Measurements from ENCODE around the gene TEX54. TPM values are rescaled to one million over a fixed set of nuclear protein-coding genes. Genes with fewer than 3 reads are reported as not detected.
A peak's percentile ranks its signal among the peaks of the same experiment; 100 is the strongest.

Gene TEX54
- total and polyA plus RNA-seq, 11 donors, result not detected

DNA sequence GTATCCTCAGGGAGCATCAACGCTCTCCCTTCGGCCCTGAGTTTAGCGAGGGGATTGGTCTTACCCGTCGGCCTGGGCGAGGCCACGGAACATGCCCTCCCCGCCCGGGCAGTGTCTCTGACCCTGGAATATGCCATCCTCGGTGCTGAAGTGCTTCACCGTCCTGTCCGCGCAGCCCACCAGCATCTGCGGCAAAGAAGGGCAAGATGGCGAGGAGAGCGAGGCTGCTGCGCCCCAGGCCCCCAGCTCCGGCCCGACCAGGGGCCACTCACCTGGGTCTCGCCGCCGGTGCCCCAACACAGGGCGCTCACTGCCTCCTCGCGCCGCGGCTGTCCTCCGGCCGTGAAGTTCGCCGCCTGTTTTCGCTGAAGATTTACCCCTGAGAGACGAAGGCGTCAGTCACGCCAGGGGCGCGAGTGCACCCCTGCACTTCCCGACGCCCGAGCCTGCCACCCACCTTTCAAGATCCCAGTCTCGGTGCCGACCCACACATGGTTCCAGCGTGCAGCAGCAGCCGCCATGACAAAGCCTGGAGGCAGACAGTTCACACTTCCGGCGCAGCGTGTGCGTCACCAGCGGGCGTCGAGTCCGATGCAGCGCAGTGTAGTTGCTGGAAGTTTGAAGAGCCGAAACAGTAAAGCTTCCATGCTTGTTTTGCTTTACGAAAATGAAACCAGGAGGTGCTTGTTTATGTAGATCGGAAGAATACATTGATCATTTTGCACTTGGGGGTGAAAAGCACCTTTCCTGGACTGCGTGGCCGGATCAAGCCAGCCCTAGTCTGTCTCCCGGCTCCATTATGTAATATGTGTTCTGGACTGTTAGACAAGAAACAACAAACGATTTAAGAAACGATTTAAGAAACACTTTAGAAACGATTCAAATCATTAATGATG, 6.7 kb upstream of the TEX54 start, which contains the start of gene WDR74:
TSS of gene WDR74 (minus strand) at position 541 of the 896 bp plus-strand sequence. CDS start at position 521, 20 bp downstream.
- 0% methylated on average over 48 to 62 of the region's 62 CpGs for WGBS, 4 donors
- peak; percentile 70 to 79 (median 77) for ATAC-seq
- intact Hi-C loops (cut with DNase I), result loop anchor here in 2 of 10 donors (2.0 to 5.0 kb wide), 2 partner anchors 34 to 47 kb away; partner anchors contain the start of genes NXF1 (in 1 of the 2) and TMEM223 (in 1 of the 2)

DNA sequence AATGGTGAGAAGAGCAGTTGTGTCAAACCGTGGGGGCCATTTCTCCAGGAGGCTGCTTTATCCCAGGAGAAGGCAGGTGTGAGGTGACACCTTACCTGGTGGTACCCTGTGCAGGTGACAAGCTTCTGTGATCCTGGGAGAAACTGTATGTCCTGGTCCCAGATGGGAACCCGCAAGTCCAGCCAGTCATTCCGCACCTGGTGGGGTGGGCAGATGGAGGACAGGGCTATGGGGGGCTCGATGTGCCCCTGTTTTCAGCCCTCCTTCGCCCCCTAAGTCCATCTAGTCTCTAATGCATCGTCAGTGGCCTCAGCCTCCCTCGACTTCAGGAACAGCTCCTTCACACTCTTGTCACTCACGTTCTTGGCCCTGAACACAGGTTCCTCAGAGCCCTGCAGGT, 2.7 kb upstream of the TEX54 start:
- DNase-seq, result no peak

More for the DNA sequence above, 6.7 kb upstream of the TEX54 start, which contains the start of gene WDR74:
- peak; percentile 92 to 95 (median 94) for DNase-seq
- Histone ChIP-seq H3K4me3 (peak within 1 kb of the TSS; percentile 66 to 98 (median 84)), H3K9me3 (no peaks in the 10 kb centered on the region), H3K36me3 (peaks cover 0 to 36% (median 26%) of the 10 kb centered on the region in 9 donors), H3K27ac (peak within 1 kb of the TSS; percentile 82 to 99 (median 96)), H3K27me3 (no peaks in the 10 kb centered on the region), H3K4me1 (peaks cover 5 to 33% (median 17%) of the 10 kb centered on the region in 12 donors)
- TF ChIP-seq POLR2A (IDR thresholded peaks at IDR 0.05), result peak; percentile 37 to 73
- TF ChIP-seq, protein P1, sequence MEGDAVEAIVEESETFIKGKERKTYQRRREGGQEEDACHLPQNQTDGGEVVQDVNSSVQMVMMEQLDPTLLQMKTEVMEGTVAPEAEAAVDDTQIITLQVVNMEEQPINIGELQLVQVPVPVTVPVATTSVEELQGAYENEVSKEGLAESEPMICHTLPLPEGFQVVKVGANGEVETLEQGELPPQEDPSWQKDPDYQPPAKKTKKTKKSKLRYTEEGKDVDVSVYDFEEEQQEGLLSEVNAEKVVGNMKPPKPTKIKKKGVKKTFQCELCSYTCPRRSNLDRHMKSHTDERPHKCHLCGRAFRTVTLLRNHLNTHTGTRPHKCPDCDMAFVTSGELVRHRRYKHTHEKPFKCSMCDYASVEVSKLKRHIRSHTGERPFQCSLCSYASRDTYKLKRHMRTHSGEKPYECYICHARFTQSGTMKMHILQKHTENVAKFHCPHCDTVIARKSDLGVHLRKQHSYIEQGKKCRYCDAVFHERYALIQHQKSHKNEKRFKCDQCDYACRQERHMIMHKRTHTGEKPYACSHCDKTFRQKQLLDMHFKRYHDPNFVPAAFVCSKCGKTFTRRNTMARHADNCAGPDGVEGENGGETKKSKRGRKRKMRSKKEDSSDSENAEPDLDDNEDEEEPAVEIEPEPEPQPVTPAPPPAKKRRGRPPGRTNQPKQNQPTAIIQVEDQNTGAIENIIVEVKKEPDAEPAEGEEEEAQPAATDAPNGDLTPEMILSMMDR (IDR thresholded peaks at IDR 0.05), result no peak

DNA sequence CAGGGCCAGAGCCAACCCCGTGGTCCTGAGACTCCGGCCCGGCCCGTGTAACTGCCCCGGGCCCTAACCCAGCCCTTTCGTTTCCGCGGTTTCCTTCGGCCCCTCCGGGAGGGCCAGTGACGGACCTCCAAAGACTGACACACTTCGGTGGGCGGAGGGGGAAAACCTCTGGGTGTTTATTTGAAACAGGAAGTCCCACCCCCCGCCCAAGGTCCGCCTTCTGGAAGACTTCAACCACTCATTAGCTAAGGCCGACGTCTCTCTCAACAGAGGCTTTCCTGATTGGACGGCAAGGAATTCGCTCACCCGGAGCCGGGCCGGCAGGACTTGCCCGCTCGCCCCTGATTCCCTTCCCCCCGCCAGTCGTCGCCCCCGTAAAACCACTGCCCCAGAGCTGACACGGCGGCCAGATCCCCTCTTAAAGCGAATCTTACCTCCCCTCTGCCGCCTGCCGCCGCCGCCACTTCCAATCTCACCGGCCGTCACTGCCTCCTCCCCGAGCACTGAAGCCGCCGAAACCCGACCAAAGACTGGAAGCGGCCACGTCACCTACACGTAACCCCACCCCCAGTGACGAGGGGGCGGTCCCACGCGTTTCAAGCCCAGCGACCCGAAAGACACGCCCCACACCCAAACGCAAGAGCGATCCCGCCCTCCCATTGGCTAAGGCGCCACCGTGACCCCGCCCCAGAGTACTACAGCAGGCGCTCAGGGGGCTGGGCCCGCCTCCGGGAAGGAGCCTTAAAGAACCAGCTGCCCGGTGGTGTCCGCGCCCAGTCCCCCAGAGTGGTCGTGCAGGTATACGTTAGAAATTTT, 913 bp downstream of the TEX54 start, which contains the start of gene STX5:
TSS of gene STX5 (minus strand) at position 532 of the 816 bp plus-strand sequence. CDS start 808 bp downstream, outside the sequence.
- peak within 1 kb of the TSS; percentile 87 to 98 (median 95) for H3K27ac ChIP-seq
- intact Hi-C loops (cut with DNase I), result loop anchor here in 7 of 10 donors (1.0 to 5.0 kb wide), 4 partner anchors 26 to 45 kb away; partner anchors contain the start of genes TMEM223 (in 5 of the 7), NXF1 (in 1 of the 7) and TMEM179B (in 1 of the 7)
- H3K4me1 ChIP-seq, result peaks cover 10 to 42% (median 29%) of the 10 kb centered on the region in 12 donors
- no peaks in the 10 kb centered on the region for H3K27me3 ChIP-seq
- ATAC-seq (peak; percentile 97 to 99 (median 98)), DNase-seq (peak; percentile 99 to 100 (median 100))
- H3K36me3 ChIP-seq, result peaks cover 0 to 66% (median 56%) of the 10 kb centered on the region in 9 donors
- peak; percentile 12 to 87 for TF ChIP-seq POLR2A (IDR thresholded peaks at IDR 0.05)
- TF ChIP-seq, protein P1 (IDR thresholded peaks at IDR 0.05), result no peak
- H3K4me3 ChIP-seq, result peak within 1 kb of the TSS; percentile 53 to 99 (median 93)
- WGBS, 4 donors, result 0 to 1% (median 0%) methylated on average over 29 to 65 of the region's 65 CpGs
- no peaks in the 10 kb centered on the region for H3K9me3 ChIP-seq

More for the DNA sequence above, 2.7 kb upstream of the TEX54 start:
- no peak overlapping the region for H3K4me3 ChIP-seq
- H3K9me3 ChIP-seq, result no peaks in the 10 kb centered on the region
- peaks cover 0 to 46% (median 34%) of the 10 kb centered on the region in 9 donors for H3K36me3 ChIP-seq
- H3K27ac ChIP-seq, result no peak overlapping the region
- TF ChIP-seq, protein P1 (IDR thresholded peaks at IDR 0.05), result no peak
- TF ChIP-seq POLR2A (IDR thresholded peaks at IDR 0.05), result no peak
- H3K4me1 ChIP-seq, result peaks cover 6 to 40% (median 24%) of the 10 kb centered on the region in 12 donors
- no peak for ATAC-seq
- no peaks in the 10 kb centered on the region for H3K27me3 ChIP-seq
- intact Hi-C loops (cut with DNase I), result loop anchor here in 1 of 10 donors (5.0 kb wide), 1 partner anchor 43 kb away; the partner anchor contains the start of gene TMEM223
- WGBS, 4 donors, result 82 to 87% (median 85%) methylated on average over 8 of the region's 8 CpGs
